Measurements from ENCODE around the gene MLLT10.

- TF ChIP-seq REST (IDR thresholded peaks at IDR 0.05; ENCODE audit: low read depth) = no peak
- no peak for TF ChIP-seq CBX3 (IDR thresholded peaks at IDR 0.05; ENCODE audit: low read depth)
- TF ChIP-seq CTCF (IDR thresholded peaks at IDR 0.05 in 2 of 3, conservative IDR thresholded peaks at IDR 0.05 in 1 of 3; ENCODE audit: borderline replicate concordance in 1 of 3, insufficient read depth in 1 of 3, low read depth in 2 of 3, low read length in 2 of 3) = no peak
- TF ChIP-seq EZH2 (IDR thresholded peaks at IDR 0.05) = no peak
- TF ChIP-seq YY1 (IDR thresholded peaks at IDR 0.05; ENCODE audit: extremely low read depth, insufficient replicate concordance, low read depth, low read length) = no peak
- no peak for TF ChIP-seq POLR2AphosphoS5 (IDR thresholded peaks at IDR 0.05; ENCODE audit: low read depth, low read length)
- no peak for TF ChIP-seq POLR2A (IDR thresholded peaks at IDR 0.05; ENCODE audit: borderline replicate concordance, extremely low read depth, insufficient read depth, insufficient read length)
- TF ChIP-seq ELF1 (IDR thresholded peaks at IDR 0.05; ENCODE audit: borderline replicate concordance, low read depth) = no peak
- TF ChIP-seq JUND (IDR thresholded peaks at IDR 0.05) = no peak
- no peak for TF ChIP-seq RAD21 (IDR thresholded peaks at IDR 0.05; ENCODE audit: low read depth)
- no peak for TF ChIP-seq MAX (IDR thresholded peaks at IDR 0.05)
Measured at GRCh38 chr10:21507150-21507549, 26.9 kb upstream of the MLLT10 start.
